HG03460 (cell line): ENCODE measurements around the gene CIBAR2.
"Not testable (repeated sequence)": the region's sequence is repeated elsewhere in the genome, so short reads cannot be mapped to it uniquely, and the experiment has no call there.

ENCODE experiments used
- ATAC-seq: cut with Tn5 transposase; IDR thresholded peaks from one replicate; pipeline ENCODE4 v1.9.1; 2021; ENCODE audit not compliant: unreplicated experiment

The CIBAR2 gene

GRCh38 chr16:85064186-85064585, 48.1 kb downstream of the CIBAR2 start:
- ATAC-seq: no peak

GRCh38 chr16:85062845-85063244, 49.4 kb downstream of the CIBAR2 start:
- no peak for ATAC-seq

- no peak for ATAC-seq
Observed at GRCh38 chr16:85062323-85062722, 49.9 kb downstream of the CIBAR2 start.

GRCh38 chr16:85061566-85061965, 50.7 kb downstream of the CIBAR2 start:
- no peak for ATAC-seq

GRCh38 chr16:85058909-85059308, 53.4 kb downstream of the CIBAR2 start:
- no peak for ATAC-seq

- ATAC-seq: no peak
Observed at GRCh38 chr16:85057948-85058347, 54.3 kb downstream of the CIBAR2 start.

GRCh38 chr16:85057212-85057889, 54.9 kb downstream of the CIBAR2 start:
- no peak for ATAC-seq

GRCh38 chr16:85056211-85056748, 56.0 kb downstream of the CIBAR2 start:
- ATAC-seq: no peak

- peak; percentile 92 for ATAC-seq
Observed at GRCh38 chr16:85055493-85056210, 56.6 kb downstream of the CIBAR2 start.

GRCh38 chr16:85054948-85055492, 57.3 kb downstream of the CIBAR2 start:
- no peak for ATAC-seq

- not testable (repeated sequence) for ATAC-seq
Observed at GRCh38 chr16:85054321-85054720, 58.0 kb downstream of the CIBAR2 start.

- ATAC-seq: no peak
Observed at GRCh38 chr16:85052536-85052935, 59.7 kb downstream of the CIBAR2 start.

- ATAC-seq: no peak
Observed at GRCh38 chr16:85051683-85052082, 60.6 kb downstream of the CIBAR2 start.

- ATAC-seq: no peak
Observed at GRCh38 chr16:85051067-85051581, 61.1 kb downstream of the CIBAR2 start.

- ATAC-seq: no peak
Observed at GRCh38 chr16:85049706-85050305, 62.5 kb downstream of the CIBAR2 start.

GRCh38 chr16:85048921-85049562, 63.2 kb downstream of the CIBAR2 start:
- ATAC-seq: no peak
